HL-60 (cell line): ENCODE measurements around the gene RYR2.

Experiments used
- GABPA ChIP-seq: IDR thresholded peaks from 2 replicates; pipeline ENCODE4 v1.6.1; 2012; ENCODE audit warnings: low read depth
- TF ChIP-seq, protein P1 (sequence below): IDR thresholded peaks from one replicate; pipeline ENCODE4 v1.5.1; 2011; ENCODE audit warnings: low read length, control low read depth, inconsistent platforms; ENCODE audit not compliant: insufficient read depth
- TF ChIP-seq, protein P2 (sequence below): IDR thresholded peaks from 2 replicates; pipeline ENCODE4 v1.6.1; 2012; ENCODE audit warnings: low read depth; ENCODE audit not compliant: insufficient replicate concordance

GRCh38 chr1:237012788-237013383 lies 29.1 kb upstream of the RYR2 start:
- TF ChIP-seq, protein P1, sequence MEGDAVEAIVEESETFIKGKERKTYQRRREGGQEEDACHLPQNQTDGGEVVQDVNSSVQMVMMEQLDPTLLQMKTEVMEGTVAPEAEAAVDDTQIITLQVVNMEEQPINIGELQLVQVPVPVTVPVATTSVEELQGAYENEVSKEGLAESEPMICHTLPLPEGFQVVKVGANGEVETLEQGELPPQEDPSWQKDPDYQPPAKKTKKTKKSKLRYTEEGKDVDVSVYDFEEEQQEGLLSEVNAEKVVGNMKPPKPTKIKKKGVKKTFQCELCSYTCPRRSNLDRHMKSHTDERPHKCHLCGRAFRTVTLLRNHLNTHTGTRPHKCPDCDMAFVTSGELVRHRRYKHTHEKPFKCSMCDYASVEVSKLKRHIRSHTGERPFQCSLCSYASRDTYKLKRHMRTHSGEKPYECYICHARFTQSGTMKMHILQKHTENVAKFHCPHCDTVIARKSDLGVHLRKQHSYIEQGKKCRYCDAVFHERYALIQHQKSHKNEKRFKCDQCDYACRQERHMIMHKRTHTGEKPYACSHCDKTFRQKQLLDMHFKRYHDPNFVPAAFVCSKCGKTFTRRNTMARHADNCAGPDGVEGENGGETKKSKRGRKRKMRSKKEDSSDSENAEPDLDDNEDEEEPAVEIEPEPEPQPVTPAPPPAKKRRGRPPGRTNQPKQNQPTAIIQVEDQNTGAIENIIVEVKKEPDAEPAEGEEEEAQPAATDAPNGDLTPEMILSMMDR: no peak
- TF ChIP-seq, protein P2, sequence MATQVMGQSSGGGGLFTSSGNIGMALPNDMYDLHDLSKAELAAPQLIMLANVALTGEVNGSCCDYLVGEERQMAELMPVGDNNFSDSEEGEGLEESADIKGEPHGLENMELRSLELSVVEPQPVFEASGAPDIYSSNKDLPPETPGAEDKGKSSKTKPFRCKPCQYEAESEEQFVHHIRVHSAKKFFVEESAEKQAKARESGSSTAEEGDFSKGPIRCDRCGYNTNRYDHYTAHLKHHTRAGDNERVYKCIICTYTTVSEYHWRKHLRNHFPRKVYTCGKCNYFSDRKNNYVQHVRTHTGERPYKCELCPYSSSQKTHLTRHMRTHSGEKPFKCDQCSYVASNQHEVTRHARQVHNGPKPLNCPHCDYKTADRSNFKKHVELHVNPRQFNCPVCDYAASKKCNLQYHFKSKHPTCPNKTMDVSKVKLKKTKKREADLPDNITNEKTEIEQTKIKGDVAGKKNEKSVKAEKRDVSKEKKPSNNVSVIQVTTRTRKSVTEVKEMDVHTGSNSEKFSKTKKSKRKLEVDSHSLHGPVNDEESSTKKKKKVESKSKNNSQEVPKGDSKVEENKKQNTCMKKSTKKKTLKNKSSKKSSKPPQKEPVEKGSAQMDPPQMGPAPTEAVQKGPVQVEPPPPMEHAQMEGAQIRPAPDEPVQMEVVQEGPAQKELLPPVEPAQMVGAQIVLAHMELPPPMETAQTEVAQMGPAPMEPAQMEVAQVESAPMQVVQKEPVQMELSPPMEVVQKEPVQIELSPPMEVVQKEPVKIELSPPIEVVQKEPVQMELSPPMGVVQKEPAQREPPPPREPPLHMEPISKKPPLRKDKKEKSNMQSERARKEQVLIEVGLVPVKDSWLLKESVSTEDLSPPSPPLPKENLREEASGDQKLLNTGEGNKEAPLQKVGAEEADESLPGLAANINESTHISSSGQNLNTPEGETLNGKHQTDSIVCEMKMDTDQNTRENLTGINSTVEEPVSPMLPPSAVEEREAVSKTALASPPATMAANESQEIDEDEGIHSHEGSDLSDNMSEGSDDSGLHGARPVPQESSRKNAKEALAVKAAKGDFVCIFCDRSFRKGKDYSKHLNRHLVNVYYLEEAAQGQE: no peak
- TF ChIP-seq GABPA: no peak
